ENCODE results near the gene CD74.

GRCh38 chr5:150431048-150431447 is 18.3 kb upstream of the CD74 start:
- TF ChIP-seq POLR2A (IDR thresholded peaks at IDR 0.05) (no peak), CTCF (IDR thresholded peaks at IDR 0.05) (no peak)

Measured in esophagus squamous epithelium (tissue), 4 donors.